GM12878 (cell line): Measurements from ENCODE around the gene TCF12. TPM values are rescaled to one million over a fixed set of nuclear protein-coding genes. Genes with fewer than 3 reads are reported as not detected.

Experiments
- ATAC-seq: fragments of 200-7000 bp; cut with Tn5 transposase; 3 replicates; pipeline ENCODE4 v1.9.1; 2020; ENCODE audit warnings: mild to moderate bottlenecking, moderate library complexity
- BruUV-seq: library from RNA; stranded (reverse); fragments of 400-500 nt; replicated peaks from 2 replicates; lab custom pipeline; 2021; lab: Mats Ljungman, UMichigan
- CTCF ChIA-PET: fragments of 300-600 bp; sonication (Branson Sonifier 250); formaldehyde crosslinking; extraction: SDS; loops from one replicate; lab custom pipeline; 2021; ENCODE audit warnings: inconsistent platforms; lab: Yijun Ruan, JAX
- POLR2A ChIA-PET: fragments of 350-600 bp; formaldehyde crosslinking; extraction: SDS; loops from one replicate; lab custom pipeline; 2021; ENCODE audit warnings: inconsistent platforms; lab: Charles Lee
- RAD21 ChIA-PET: fragments of 300-600 bp; sonication (Branson Sonifier 250); formaldehyde crosslinking; loops from one replicate; lab custom pipeline; 2023; ENCODE audit warnings: antibody characterized with exemption; ENCODE audit not compliant: unreplicated experiment; lab: Charles Lee
- SMC1A ChIA-PET: fragments of 300-600 bp; sonication (Branson Sonifier 250); formaldehyde crosslinking; loops from one replicate; lab custom pipeline; 2023; ENCODE audit not compliant: unreplicated experiment, uncharacterized antibody; lab: Charles Lee
- DNase-seq: peaks from one replicate; pipeline ENCODE4 v3.0.0-alpha.2; 2011; ENCODE audit warnings: low read depth, low spot score
- FAIRE-seq: peaks from 3 replicates; lab custom pipeline; 2011; peaks lifted over from hg19 to GRCh38; lab: Jason Lieb, UNC
- H2AFZ ChIP-seq: 2 replicates; pipeline ENCODE4 v1.6.0; 2011; ENCODE audit warnings: low read depth, low read length, control low read depth; ENCODE audit not compliant: control insufficient read depth
- H3K27ac ChIP-seq: 2 replicates; pipeline ENCODE4 v1.5.1; 2011; ENCODE audit warnings: control low read depth; ENCODE audit not compliant: control insufficient read depth, insufficient read depth
- H3K27me3 ChIP-seq, 2 experiments: replicated peaks in 1 of 2; 2 replicates each; pipeline versions ENCODE4 v1.6.0 to v1.6.1; 2011; ENCODE audit warnings: low read length in 1 of 2; ENCODE audit not compliant: control insufficient read depth in 2 of 2, insufficient read depth in 2 of 2
- H3K36me3 ChIP-seq, 2 experiments: 2 replicates each; pipeline ENCODE4 v1.5.1; 2011; ENCODE audit warnings: low read length in 1 of 2; ENCODE audit not compliant: control insufficient read depth in 2 of 2, insufficient read depth in 2 of 2
- H3K4me1 ChIP-seq: 2 replicates; pipeline ENCODE4 v1.6.1; 2011; ENCODE audit warnings: mild to moderate bottlenecking, low read length, moderate library complexity, mixed read lengths; ENCODE audit not compliant: control insufficient read depth, insufficient read depth
- H3K4me2 ChIP-seq: 2 replicates; pipeline ENCODE4 v1.6.0; 2011; ENCODE audit warnings: control low read depth; ENCODE audit not compliant: control insufficient read depth, insufficient read depth
- H3K4me3 ChIP-seq: fragments of 200-600 bp; sonication (generic); 2 replicates; pipeline ENCODE4 v1.5.1; 2016
- H3K79me2 ChIP-seq: 2 replicates; pipeline ENCODE4 v1.6.0; 2011; ENCODE audit warnings: low read length; ENCODE audit not compliant: control insufficient read depth, insufficient read depth
- H3K9ac ChIP-seq: 2 replicates; pipeline ENCODE4 v1.8.0; 2011; ENCODE audit warnings: low read length, control low read depth, mixed read lengths; ENCODE audit not compliant: control insufficient read depth, insufficient read depth
- H3K9me3 ChIP-seq: replicated peaks from 3 replicates; pipeline ENCODE4 v1.5.1; 2011; ENCODE audit warnings: mild to moderate bottlenecking, low read length; ENCODE audit not compliant: control insufficient read depth, insufficient read depth
- H4K20me1 ChIP-seq: 2 replicates; pipeline ENCODE4 v1.6.0; 2011; ENCODE audit not compliant: control insufficient read depth, insufficient read depth
- ASH2L ChIP-seq: fragments of 300-600, 200-600 bp; sonication (generic); IDR thresholded peaks from 2 replicates; pipeline ENCODE4 v1.6.1; 2017; ENCODE audit warnings: low read depth, mild to moderate bottlenecking, borderline replicate concordance
- EGR1 ChIP-seq, 2 experiments: IDR thresholded peaks; 1 replicate in 1 of 2; 2 replicates in 1 of 2; pipeline ENCODE4 v1.6.1; 2011 to 2012; ENCODE audit warnings: low read depth in 2 of 2, low read length in 2 of 2, borderline replicate concordance in 1 of 2, mild to moderate bottlenecking in 1 of 2, moderate library complexity in 1 of 2
- HDGF ChIP-seq: fragments of 450-650 bp; IDR thresholded peaks from 2 replicates; pipeline ENCODE4 v1.6.1; 2016; ENCODE audit warnings: antibody characterized with exemption
- MXI1 ChIP-seq: fragments of 150-350 bp; IDR thresholded peaks from 2 replicates; pipeline ENCODE4 v1.6.1; 2011; ENCODE audit warnings: low read depth, mild to moderate bottlenecking, inconsistent platforms, low read length, improper control_type of control experiment
- NFIC ChIP-seq: IDR thresholded peaks from 2 replicates; pipeline ENCODE4 v1.6.1; 2012; ENCODE audit warnings: low read depth, mild to moderate bottlenecking, inconsistent platforms, low read length, moderate library complexity
- NFXL1 ChIP-seq: fragments of 450-650 bp; IDR thresholded peaks from 2 replicates; pipeline ENCODE4 v1.6.1; 2017; ENCODE audit warnings: antibody characterized with exemption, mild to moderate bottlenecking, borderline replicate concordance
- RB1 ChIP-seq: fragments of 450-650 bp; formaldehyde crosslinking; IDR thresholded peaks from 2 replicates; pipeline ENCODE4 v1.6.1; 2017; ENCODE audit warnings: mild to moderate bottlenecking, borderline replicate concordance
- STAT3 ChIP-seq: IDR thresholded peaks from 2 replicates; pipeline ENCODE4 v1.6.1; 2011; ENCODE audit warnings: low read depth, low read length, improper control_type of control experiment
- SUZ12 ChIP-seq: fragments of 200-600 bp; sonication (generic); IDR thresholded peaks from one replicate; pipeline ENCODE4 v1.6.1; 2018; ENCODE audit warnings: antibody characterized with exemption, mild to moderate bottlenecking; ENCODE audit not compliant: unreplicated experiment
- ZNF217 ChIP-seq: fragments of 450-650 bp; IDR thresholded peaks from 2 replicates; pipeline ENCODE4 v1.6.1; 2017; ENCODE audit warnings: antibody characterized with exemption, mild to moderate bottlenecking
- ZNF24 ChIP-seq: fragments of 450-650 bp; IDR thresholded peaks from 2 replicates; pipeline ENCODE4 v1.6.1; 2017; ENCODE audit warnings: antibody characterized with exemption, mild to moderate bottlenecking
- WGBS: methylation state at CpG from one replicate; pipeline ENCODE4 v1.1.6; 2016; ENCODE audit warnings: low lambda C conversion rate; ENCODE audit not compliant: insufficient replicate concordance, insufficient coverage; ENCODE audit errors: missing lambda C conversion rate; 5-methylcytosine and 5-hydroxymethylcytosine counted together
- in situ Hi-C: fragments of 300-500 bp; cut with MboI; formaldehyde crosslinking; loops from 9 replicates; pipeline ENCODE4 v1.14.3; 2018; ENCODE audit warnings: mixed read lengths
- intact Hi-C: fragments of 100-400 bp; cut with micrococcal nuclease; formaldehyde crosslinking; loops from one replicate; pipeline ENCODE4 v1.14.2; 2022; ENCODE audit not compliant: unreplicated experiment
- polyA plus RNA-seq, 11 experiments: library from polyadenylated mRNA; depleted of rRNA in 4 of 11; unstranded in 6 of 11; stranded (reverse) in 5 of 11; fragments of >200 nt; fragmentation: Nextera tagmentation in 4 of 11; fragmentation: Illumina TruSeq in 1 of 11; extraction: Ambion mirVana in 4 of 11; extraction: Trizol in 1 of 11; gene quantifications; 1 replicate in 1 of 11; 2 replicates in 10 of 11; pipeline versions ENCODE4 v1.2.1 to v1.2.3, GENCODE V29; 2011 to 2016; ENCODE audit warnings: inconsistent platforms in 2 of 11, missing spikeins in 2 of 11, low read depth in 1 of 11
- total RNA-seq, 4 experiments: library from RNA; depleted of rRNA in 3 of 4; stranded (reverse); fragments of >200 nt in 3 of 4; fragmentation: Illumina TruSeq in 1 of 4; extraction: Trizol in 1 of 4; gene quantifications; 2 replicates each; pipeline versions ENCODE4 v1.2.1 to v1.2.3, GENCODE V29; 2013 to 2021
- TF ChIP-seq, protein P1 (sequence below), 3 experiments: IDR thresholded peaks in 2 of 3; conservative IDR thresholded peaks in 1 of 3; 2 replicates each; pipeline ENCODE4 v1.5.1; 2011; ENCODE audit warnings: low read depth in 3 of 3, low read length in 3 of 3, mild to moderate bottlenecking in 3 of 3, control low read depth in 2 of 3, moderate library complexity in 2 of 3, inconsistent platforms in 1 of 3, mixed read lengths in 1 of 3; ENCODE audit not compliant: control insufficient read depth in 2 of 3, insufficient read depth in 1 of 3; ENCODE audit errors: extremely low read depth in 1 of 3
- TF ChIP-seq, protein P2 (sequence below): fragments of 450-650 bp; IDR thresholded peaks from 2 replicates; pipeline ENCODE4 v1.6.1; 2016; ENCODE audit warnings: mild to moderate bottlenecking, moderate library complexity, borderline replicate concordance
- TF ChIP-seq, protein P3 (sequence below): fragments of 450-650 bp; IDR thresholded peaks from 2 replicates; pipeline ENCODE4 v1.6.1; 2017; ENCODE audit warnings: mild to moderate bottlenecking, moderate library complexity

The TCF12 gene
- total and polyA plus RNA-seq, 10 of the 15 experiments (the other 5 are each of a cell fraction or from before 2014, with no cell fraction given) = 8.2 to 70.9 (median 49.5) TPM

DNA sequence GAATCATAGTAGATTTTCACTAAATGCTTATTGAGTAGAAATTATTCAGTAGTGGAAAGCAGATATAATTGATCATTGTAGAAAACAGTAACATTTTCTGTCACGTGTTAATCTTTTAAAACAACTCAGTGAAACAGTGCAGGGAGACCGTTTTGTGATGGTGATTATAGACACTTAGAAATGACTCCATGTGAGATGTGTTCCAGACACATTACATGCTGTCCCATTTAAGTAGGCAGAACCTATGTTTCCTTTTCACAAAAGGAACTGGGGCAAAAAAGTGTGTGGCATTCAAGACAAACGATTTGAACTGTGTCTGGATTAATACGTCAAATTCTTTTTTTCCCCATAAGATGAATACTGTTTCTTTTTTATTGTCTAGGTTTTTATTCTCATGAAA is 126.5 kb downstream of the TCF12 start:
- ChIA-PET SMC1A (interaction anchor here (1.3 to 2.1 kb wide), 2 partner anchors 11 to 13 kb away, joined by 3 to 4 read pairs; no protein-coding TSS in a partner anchor), CTCF (no interaction called here), RAD21 (no interaction called here), POLR2A (no interaction called here)
- intact Hi-C loops (no loop called here), in situ Hi-C loops (no loop called here)
- no peak overlapping the region for H3K9ac ChIP-seq
- peaks cover 0 to 3% of the 10 kb centered on the region in 2 experiments; a peak in 1 of 4 replicates for H3K36me3 ChIP-seq
- H2AFZ ChIP-seq = no peak overlapping the region
- DNase-seq (no peak), ATAC-seq (0 out of 3 replicates have a peak, but pooled peaks have one; percentile 12), FAIRE-seq (no peak)
- H3K4me1 ChIP-seq = peaks cover 9% of the 10 kb centered on the region
- H3K4me2 ChIP-seq = no peak overlapping the region
- H3K79me2 ChIP-seq = peaks cover 11% of the 10 kb centered on the region
- 100% methylated on average over 4 of the region's 4 CpGs for WGBS
- no peaks in the 10 kb centered on the region for H4K20me1 ChIP-seq
- H3K27ac ChIP-seq = no peak overlapping the region
- H3K4me3 ChIP-seq = no peak overlapping the region
- no peaks in the 10 kb centered on the region for H3K27me3 ChIP-seq
- BruUV-seq = no TSS peak
- H3K9me3 ChIP-seq = no peaks in the 10 kb centered on the region; the same call in 2 of the 3 replicates
- TF ChIP-seq ASH2L = no peak
- no peak for TF ChIP-seq SUZ12
- TF ChIP-seq ZNF217 = no peak
- TF ChIP-seq, protein P1, sequence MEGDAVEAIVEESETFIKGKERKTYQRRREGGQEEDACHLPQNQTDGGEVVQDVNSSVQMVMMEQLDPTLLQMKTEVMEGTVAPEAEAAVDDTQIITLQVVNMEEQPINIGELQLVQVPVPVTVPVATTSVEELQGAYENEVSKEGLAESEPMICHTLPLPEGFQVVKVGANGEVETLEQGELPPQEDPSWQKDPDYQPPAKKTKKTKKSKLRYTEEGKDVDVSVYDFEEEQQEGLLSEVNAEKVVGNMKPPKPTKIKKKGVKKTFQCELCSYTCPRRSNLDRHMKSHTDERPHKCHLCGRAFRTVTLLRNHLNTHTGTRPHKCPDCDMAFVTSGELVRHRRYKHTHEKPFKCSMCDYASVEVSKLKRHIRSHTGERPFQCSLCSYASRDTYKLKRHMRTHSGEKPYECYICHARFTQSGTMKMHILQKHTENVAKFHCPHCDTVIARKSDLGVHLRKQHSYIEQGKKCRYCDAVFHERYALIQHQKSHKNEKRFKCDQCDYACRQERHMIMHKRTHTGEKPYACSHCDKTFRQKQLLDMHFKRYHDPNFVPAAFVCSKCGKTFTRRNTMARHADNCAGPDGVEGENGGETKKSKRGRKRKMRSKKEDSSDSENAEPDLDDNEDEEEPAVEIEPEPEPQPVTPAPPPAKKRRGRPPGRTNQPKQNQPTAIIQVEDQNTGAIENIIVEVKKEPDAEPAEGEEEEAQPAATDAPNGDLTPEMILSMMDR (IDR thresholded peaks at IDR 0.05 in 2 of 3, conservative IDR thresholded peaks at IDR 0.05 in 1 of 3; ENCODE audit: control insufficient read depth in 2 of 3, extremely low read depth in 1 of 3, insufficient read depth in 1 of 3, low read depth in 3 of 3, low read length in 3 of 3) = no peak
- TF ChIP-seq STAT3 = no peak
- TF ChIP-seq, protein P2, sequence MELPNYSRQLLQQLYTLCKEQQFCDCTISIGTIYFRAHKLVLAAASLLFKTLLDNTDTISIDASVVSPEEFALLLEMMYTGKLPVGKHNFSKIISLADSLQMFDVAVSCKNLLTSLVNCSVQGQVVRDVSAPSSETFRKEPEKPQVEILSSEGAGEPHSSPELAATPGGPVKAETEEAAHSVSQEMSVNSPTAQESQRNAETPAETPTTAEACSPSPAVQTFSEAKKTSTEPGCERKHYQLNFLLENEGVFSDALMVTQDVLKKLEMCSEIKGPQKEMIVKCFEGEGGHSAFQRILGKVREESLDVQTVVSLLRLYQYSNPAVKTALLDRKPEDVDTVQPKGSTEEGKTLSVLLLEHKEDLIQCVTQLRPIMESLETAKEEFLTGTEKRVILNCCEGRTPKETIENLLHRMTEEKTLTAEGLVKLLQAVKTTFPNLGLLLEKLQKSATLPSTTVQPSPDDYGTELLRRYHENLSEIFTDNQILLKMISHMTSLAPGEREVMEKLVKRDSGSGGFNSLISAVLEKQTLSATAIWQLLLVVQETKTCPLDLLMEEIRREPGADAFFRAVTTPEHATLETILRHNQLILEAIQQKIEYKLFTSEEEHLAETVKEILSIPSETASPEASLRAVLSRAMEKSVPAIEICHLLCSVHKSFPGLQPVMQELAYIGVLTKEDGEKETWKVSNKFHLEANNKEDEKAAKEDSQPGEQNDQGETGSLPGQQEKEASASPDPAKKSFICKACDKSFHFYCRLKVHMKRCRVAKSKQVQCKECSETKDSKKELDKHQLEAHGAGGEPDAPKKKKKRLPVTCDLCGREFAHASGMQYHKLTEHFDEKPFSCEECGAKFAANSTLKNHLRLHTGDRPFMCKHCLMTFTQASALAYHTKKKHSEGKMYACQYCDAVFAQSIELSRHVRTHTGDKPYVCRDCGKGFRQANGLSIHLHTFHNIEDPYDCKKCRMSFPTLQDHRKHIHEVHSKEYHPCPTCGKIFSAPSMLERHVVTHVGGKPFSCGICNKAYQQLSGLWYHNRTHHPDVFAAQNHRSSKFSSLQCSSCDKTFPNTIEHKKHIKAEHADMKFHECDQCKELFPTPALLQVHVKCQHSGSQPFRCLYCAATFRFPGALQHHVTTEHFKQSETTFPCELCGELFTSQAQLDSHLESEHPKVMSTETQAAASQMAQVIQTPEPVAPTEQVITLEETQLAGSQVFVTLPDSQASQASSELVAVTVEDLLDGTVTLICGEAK = no peak
- no peak for TF ChIP-seq NFXL1
- TF ChIP-seq, protein P3, sequence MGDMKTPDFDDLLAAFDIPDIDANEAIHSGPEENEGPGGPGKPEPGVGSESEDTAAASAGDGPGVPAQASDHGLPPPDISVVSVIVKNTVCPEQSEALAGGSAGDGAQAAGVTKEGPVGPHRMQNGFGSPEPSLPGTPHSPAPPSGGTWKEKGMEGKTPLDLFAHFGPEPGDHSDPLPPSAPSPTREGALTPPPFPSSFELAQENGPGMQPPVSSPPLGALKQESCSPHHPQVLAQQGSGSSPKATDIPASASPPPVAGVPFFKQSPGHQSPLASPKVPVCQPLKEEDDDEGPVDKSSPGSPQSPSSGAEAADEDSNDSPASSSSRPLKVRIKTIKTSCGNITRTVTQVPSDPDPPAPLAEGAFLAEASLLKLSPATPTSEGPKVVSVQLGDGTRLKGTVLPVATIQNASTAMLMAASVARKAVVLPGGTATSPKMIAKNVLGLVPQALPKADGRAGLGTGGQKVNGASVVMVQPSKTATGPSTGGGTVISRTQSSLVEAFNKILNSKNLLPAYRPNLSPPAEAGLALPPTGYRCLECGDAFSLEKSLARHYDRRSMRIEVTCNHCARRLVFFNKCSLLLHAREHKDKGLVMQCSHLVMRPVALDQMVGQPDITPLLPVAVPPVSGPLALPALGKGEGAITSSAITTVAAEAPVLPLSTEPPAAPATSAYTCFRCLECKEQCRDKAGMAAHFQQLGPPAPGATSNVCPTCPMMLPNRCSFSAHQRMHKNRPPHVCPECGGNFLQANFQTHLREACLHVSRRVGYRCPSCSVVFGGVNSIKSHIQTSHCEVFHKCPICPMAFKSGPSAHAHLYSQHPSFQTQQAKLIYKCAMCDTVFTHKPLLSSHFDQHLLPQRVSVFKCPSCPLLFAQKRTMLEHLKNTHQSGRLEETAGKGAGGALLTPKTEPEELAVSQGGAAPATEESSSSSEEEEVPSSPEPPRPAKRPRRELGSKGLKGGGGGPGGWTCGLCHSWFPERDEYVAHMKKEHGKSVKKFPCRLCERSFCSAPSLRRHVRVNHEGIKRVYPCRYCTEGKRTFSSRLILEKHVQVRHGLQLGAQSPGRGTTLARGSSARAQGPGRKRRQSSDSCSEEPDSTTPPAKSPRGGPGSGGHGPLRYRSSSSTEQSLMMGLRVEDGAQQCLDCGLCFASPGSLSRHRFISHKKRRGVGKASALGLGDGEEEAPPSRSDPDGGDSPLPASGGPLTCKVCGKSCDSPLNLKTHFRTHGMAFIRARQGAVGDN = no peak
- TF ChIP-seq RB1 = no peak
- TF ChIP-seq NFIC = no peak
- TF ChIP-seq MXI1 = no peak
- no peak for TF ChIP-seq HDGF
- TF ChIP-seq EGR1 (IDR thresholded peaks at IDR 0.05; ENCODE audit: borderline replicate concordance in 1 of 2, low read depth in 2 of 2, low read length in 2 of 2) = no peak
- TF ChIP-seq ZNF24 = no peak
